ENCODE data around the gene LAPTM5. TPM values are rescaled to one million over a fixed set of nuclear protein-coding genes. Genes with fewer than 3 reads are reported as not detected.

LAPTM5 gene
- total and polyA plus RNA-seq, 4 donors, result 18.0 to 46.2 (median 28.1) TPM

GRCh38 chr1:30758121-30758688, 631 bp upstream of the LAPTM5 start:
- Histone ChIP-seq H3K27ac (ENCODE audit: low read depth in 1 of 2, low read length in 2 of 2) (peak overlapping the region; percentile 21 to 77), H3K27me3 (ENCODE audit: control insufficient read depth in 4 of 4, insufficient read depth in 4 of 4, low read length in 3 of 4) (no peaks in the 10 kb centered on the region), H3K9me3 (ENCODE audit: control insufficient read depth in 4 of 4, low read length in 3 of 4) (no peaks in the 10 kb centered on the region), H3K36me3 (ENCODE audit: control insufficient read depth in 4 of 4, insufficient read depth in 3 of 4, low read depth in 1 of 4, low read length in 3 of 4) (no peaks in the 10 kb centered on the region), H3K9ac (ENCODE audit: low read depth in 1 of 2, low read length in 2 of 2) (no peak overlapping the region), H3K4me1 (ENCODE audit: control insufficient read depth in 4 of 4, insufficient read depth in 4 of 4, low read length in 3 of 4) (peaks cover 0 to 7% (median 0%) of the 10 kb centered on the region in 4 donors), H3K4me3 (ENCODE audit: low read depth in 1 of 3, low read length in 3 of 3) (peak overlapping the region in 1 of 3 donors; percentile 9)
- DNase-seq (ENCODE audit: low spot score), result no peak
- 85% methylated on average over 7 of the region's 7 CpGs for WGBS
- TF ChIP-seq JUND (IDR thresholded peaks at IDR 0.05) (no peak), ATF3 (IDR thresholded peaks at IDR 0.05) (no peak), RAD21 (IDR thresholded peaks at IDR 0.05) (no peak)

GRCh38 chr1:30756545-30757351, 826 bp downstream of the LAPTM5 start:
- 69% methylated on average over 17 of the region's 17 CpGs for whole genome bisulfite sequencing
- no peak for DNase-seq (ENCODE audit: low spot score)
- Histone ChIP-seq H3K9me3 (ENCODE audit: control insufficient read depth in 4 of 4, low read length in 3 of 4) (no peaks in the 10 kb centered on the region), H3K27me3 (ENCODE audit: control insufficient read depth in 4 of 4, insufficient read depth in 4 of 4, low read length in 3 of 4) (no peaks in the 10 kb centered on the region), H3K9ac (ENCODE audit: low read depth in 1 of 2, low read length in 2 of 2) (no peak overlapping the region), H3K4me1 (ENCODE audit: control insufficient read depth in 4 of 4, insufficient read depth in 4 of 4, low read length in 3 of 4) (peaks cover 0 to 7% (median 0%) of the 10 kb centered on the region in 4 donors), H3K36me3 (ENCODE audit: control insufficient read depth in 4 of 4, insufficient read depth in 3 of 4, low read depth in 1 of 4, low read length in 3 of 4) (no peaks in the 10 kb centered on the region), H3K27ac (ENCODE audit: low read depth in 1 of 2, low read length in 2 of 2) (peak overlapping the region; percentile 76 to 77), H3K4me3 (ENCODE audit: low read depth in 1 of 3, low read length in 3 of 3) (peak overlapping the region; percentile 14 to 45 (median 24))
- TF ChIP-seq EGR1 (IDR thresholded peaks at IDR 0.05; ENCODE audit: low read depth in 2 of 2), result no peak
- peak in 1 of 2 donors; percentile 13 for TF ChIP-seq RAD21 (IDR thresholded peaks at IDR 0.05)
- peak in 1 of 2 donors; percentile 35 for TF ChIP-seq RXRA (IDR thresholded peaks at IDR 0.05)

GRCh38 chr1:30756206-30756544, 1.4 kb downstream of the LAPTM5 start:
- 77% methylated on average over 4 of the region's 4 CpGs for WGBS
- Histone ChIP-seq H3K27ac (ENCODE audit: low read depth in 1 of 2, low read length in 2 of 2) (peak overlapping the region; percentile 52 to 73), H3K36me3 (ENCODE audit: control insufficient read depth in 4 of 4, insufficient read depth in 3 of 4, low read depth in 1 of 4, low read length in 3 of 4) (no peaks in the 10 kb centered on the region), H3K4me3 (ENCODE audit: low read depth in 1 of 3, low read length in 3 of 3) (peak overlapping the region; percentile 2 to 45 (median 24)), H3K4me1 (ENCODE audit: control insufficient read depth in 4 of 4, insufficient read depth in 4 of 4, low read length in 3 of 4) (peaks cover 0 to 7% (median 0%) of the 10 kb centered on the region in 4 donors), H3K9me3 (ENCODE audit: control insufficient read depth in 4 of 4, low read length in 3 of 4) (no peaks in the 10 kb centered on the region), H3K9ac (ENCODE audit: low read depth in 1 of 2, low read length in 2 of 2) (no peak overlapping the region), H3K27me3 (ENCODE audit: control insufficient read depth in 4 of 4, insufficient read depth in 4 of 4, low read length in 3 of 4) (no peaks in the 10 kb centered on the region)
- TF ChIP-seq GABPA (IDR thresholded peaks at IDR 0.05 in 1 of 2, conservative IDR thresholded peaks at IDR 0.05 in 1 of 2) (no peak), CTCF (IDR thresholded peaks at IDR 0.05; ENCODE audit: low read depth, low read length, missing input control) (no peak), YY1 (IDR thresholded peaks at IDR 0.05) (no peak), RXRA (IDR thresholded peaks at IDR 0.05) (no peak), HNF4G (IDR thresholded peaks at IDR 0.05) (no peak), REST (IDR thresholded peaks at IDR 0.05) (no peak), EGR1 (IDR thresholded peaks at IDR 0.05; ENCODE audit: low read depth in 2 of 2) (no peak), HNF4A (conservative IDR thresholded peaks at IDR 0.05) (no peak), ATF3 (IDR thresholded peaks at IDR 0.05) (no peak), TAF1 (conservative IDR thresholded peaks at IDR 0.05) (no peak), SP1 (IDR thresholded peaks at IDR 0.05) (no peak), ZBTB33 (IDR thresholded peaks at IDR 0.05) (no peak), FOXA1 (IDR thresholded peaks at IDR 0.05) (no peak), JUND (IDR thresholded peaks at IDR 0.05) (no peak), MAX (IDR thresholded peaks at IDR 0.05) (no peak), FOXA2 (IDR thresholded peaks at IDR 0.05) (no peak), RAD21 (IDR thresholded peaks at IDR 0.05) (no peak), NR2F2 (IDR thresholded peaks at IDR 0.05) (no peak)
- no peak for DNase-seq (ENCODE audit: low spot score)
